NCI-H226 (cell line): ENCODE data around the gene BLNK.

Experiments
- DNase-seq: peaks from one replicate; pipeline ENCODE4 v3.0.0-alpha.2; 2015

The BLNK gene

GRCh38 chr10:96260014-96260413 lies 11.4 kb downstream of the BLNK start:
- DNase-seq: no peak

GRCh38 chr10:96259150-96259549 lies 12.2 kb downstream of the BLNK start:
- no peak for DNase-seq

GRCh38 chr10:96257944-96258343 lies 13.4 kb downstream of the BLNK start:
- no peak for DNase-seq

GRCh38 chr10:96255549-96256333 lies 15.6 kb downstream of the BLNK start:
- DNase-seq: no peak

- no peak for DNase-seq
Measured at GRCh38 chr10:96254976-96255375, 16.4 kb downstream of the BLNK start.

- DNase-seq: no peak
Measured at GRCh38 chr10:96252730-96253129, 18.6 kb downstream of the BLNK start.

- DNase-seq: no peak
Measured at GRCh38 chr10:96250349-96250748, 21.0 kb downstream of the BLNK start.

GRCh38 chr10:96249264-96249663 lies 22.1 kb downstream of the BLNK start:
- DNase-seq: no peak

GRCh38 chr10:96244354-96244753 lies 27.0 kb downstream of the BLNK start:
- no peak for DNase-seq

- no peak for DNase-seq
Measured at GRCh38 chr10:96243296-96243695, 28.1 kb downstream of the BLNK start.

- DNase-seq: no peak
Measured at GRCh38 chr10:96242822-96243221, 28.5 kb downstream of the BLNK start.

GRCh38 chr10:96238646-96239623 lies 32.4 kb downstream of the BLNK start:
- no peak for DNase-seq

- DNase-seq: no peak
Measured at GRCh38 chr10:96236876-96237275, 34.5 kb downstream of the BLNK start.

- DNase-seq: no peak
Measured at GRCh38 chr10:96236090-96236478, 35.3 kb downstream of the BLNK start.

GRCh38 chr10:96235326-96236089 lies 35.9 kb downstream of the BLNK start:
- no peak for DNase-seq

GRCh38 chr10:96233959-96234358 lies 37.4 kb downstream of the BLNK start:
- no peak for DNase-seq

- no peak for DNase-seq
Measured at GRCh38 chr10:96230527-96230926, 40.8 kb downstream of the BLNK start.

- DNase-seq: peak; percentile 47
Measured at GRCh38 chr10:96229568-96230030, 41.8 kb downstream of the BLNK start.

- no peak for DNase-seq
Measured at GRCh38 chr10:96228408-96228994, 42.9 kb downstream of the BLNK start.

- DNase-seq: no peak
Measured at GRCh38 chr10:96227206-96227605, 44.2 kb downstream of the BLNK start.

- DNase-seq: no peak
Measured at GRCh38 chr10:96225119-96225518, 46.2 kb downstream of the BLNK start.

GRCh38 chr10:96222908-96223307 lies 48.5 kb downstream of the BLNK start:
- no peak for DNase-seq

GRCh38 chr10:96222441-96222840 lies 48.9 kb downstream of the BLNK start:
- DNase-seq: no peak
